Limb (tissue), 2 donors: ENCODE data around the gene ARMC5.
"Not testable (repeated sequence)": the region's sequence is repeated elsewhere in the genome, so short reads cannot be mapped to it uniquely, and the experiment has no call there.

Source experiments
- DNase-seq, 2 donors: peaks; one replicate each; pipeline ENCODE4 v3.0.0-alpha.2; 2016; ENCODE audit errors: extremely low spot score in 2 of 2

ARMC5 gene

GRCh38 chr16:31458844-31459686 lies at the start of gene ARMC5:
TSS of gene ARMC5 (plus strand) at chr16:31459501. CDS start at chr16:31459525, 24 bp downstream.
- peak; percentile 96 to 98 for DNase-seq

- DNase-seq, result no peak
Observed at GRCh38 chr16:31410082-31410481, 49.2 kb upstream of the ARMC5 start.

GRCh38 chr16:31411024-31411844 lies 48.1 kb upstream of the ARMC5 start:
- no peak for DNase-seq

GRCh38 chr16:31412750-31413149 lies 46.6 kb upstream of the ARMC5 start:
- DNase-seq, result no peak

GRCh38 chr16:31413381-31413780 lies 45.9 kb upstream of the ARMC5 start:
- no peak for DNase-seq

- no peak for DNase-seq
Observed at GRCh38 chr16:31413943-31414342, 45.4 kb upstream of the ARMC5 start.

- DNase-seq, result no peak
Observed at GRCh38 chr16:31414706-31415105, 44.6 kb upstream of the ARMC5 start.

GRCh38 chr16:31416371-31416770 lies 42.9 kb upstream of the ARMC5 start:
- no peak for DNase-seq

- not testable (repeated sequence) for DNase-seq
Observed at GRCh38 chr16:31417036-31417435, 42.3 kb upstream of the ARMC5 start.

GRCh38 chr16:31417916-31418315 lies 41.4 kb upstream of the ARMC5 start:
- DNase-seq, result no peak

- no peak for DNase-seq
Observed at GRCh38 chr16:31420037-31420436, 39.3 kb upstream of the ARMC5 start.

- no peak for DNase-seq
Observed at GRCh38 chr16:31421587-31421986, 37.7 kb upstream of the ARMC5 start.

GRCh38 chr16:31423241-31423640 lies 36.1 kb upstream of the ARMC5 start:
- DNase-seq, result no peak

- no peak for DNase-seq
Observed at GRCh38 chr16:31423801-31424200, 35.5 kb upstream of the ARMC5 start.

GRCh38 chr16:31427441-31428278 lies 31.6 kb upstream of the ARMC5 start:
- DNase-seq, result peak; percentile 59 to 83

GRCh38 chr16:31428279-31428597 lies 31.1 kb upstream of the ARMC5 start, which contains the start of gene COX6A2:
TSS of gene COX6A2 (minus strand) at chr16:31428360. CDS start at chr16:31428325, 35 bp downstream.
- DNase-seq, result peak in 1 of 2 donors; percentile 42

- no peak for DNase-seq
Observed at GRCh38 chr16:31428638-31429247, 30.6 kb upstream of the ARMC5 start.

GRCh38 chr16:31429314-31429713 lies 30.0 kb upstream of the ARMC5 start:
- DNase-seq, result no peak

- DNase-seq, result no peak
Observed at GRCh38 chr16:31429796-31430195, 29.5 kb upstream of the ARMC5 start.

GRCh38 chr16:31430380-31431052 lies 28.8 kb upstream of the ARMC5 start:
- DNase-seq, result no peak
